ENCODE data around the gene PACSIN1. TPM values are rescaled to one million over a fixed set of nuclear protein-coding genes. Genes with fewer than 3 reads are reported as not detected.

Gene PACSIN1
- total and polyA plus RNA-seq, 2 experiments from 2014 or later, result 12.1 to 20.3 TPM

DNA sequence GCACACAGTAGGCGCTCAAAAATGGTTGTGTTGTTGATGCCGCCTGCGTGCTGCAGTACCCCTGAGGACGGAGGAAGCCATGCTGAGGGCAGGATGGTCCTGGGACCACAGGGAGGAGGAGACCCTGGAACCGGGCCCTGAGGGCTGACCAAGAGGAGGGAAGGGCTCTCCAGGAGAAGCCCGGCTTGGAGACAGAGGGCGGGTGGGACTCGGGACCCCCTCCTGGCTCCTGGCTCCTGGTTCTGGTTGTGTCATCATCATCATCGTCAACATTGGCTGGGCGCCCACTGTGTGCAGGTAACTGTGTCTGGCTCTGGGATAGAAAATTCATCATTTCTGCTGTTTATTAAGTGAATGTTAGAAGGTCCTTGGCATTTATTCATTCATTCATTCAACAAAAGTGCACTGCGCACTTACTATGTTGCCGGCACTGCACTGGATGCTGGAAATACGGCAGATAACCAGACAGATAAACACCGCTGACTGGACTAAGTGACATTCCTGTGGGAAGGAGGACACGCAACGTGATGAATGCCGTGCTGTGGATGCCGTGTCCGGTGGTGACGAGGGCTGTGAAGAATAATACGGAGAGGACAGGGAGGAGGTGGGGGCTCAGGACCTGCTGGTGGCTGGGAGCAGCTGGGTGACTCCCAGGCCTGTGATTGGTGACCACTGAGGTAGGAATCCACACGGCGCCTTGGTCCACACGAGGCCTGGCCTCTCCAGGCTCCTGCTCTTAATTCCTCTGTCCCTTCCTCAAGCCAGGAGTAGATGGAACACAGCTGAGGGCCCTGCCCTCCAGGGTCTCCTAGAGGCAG is 55.0 kb downstream of the PACSIN1 start:
- Histone ChIP-seq H3K9me3 (ENCODE audit: low read depth) (no peaks in the 10 kb centered on the region), H3K27ac (no peak overlapping the region), H3K27me3 (no peaks in the 10 kb centered on the region), H3K36me3 (no peaks in the 10 kb centered on the region), H3K4me1 (ENCODE audit: low read depth) (peaks cover 6% of the 10 kb centered on the region), H3K4me3 (no peak overlapping the region)
- TF ChIP-seq, protein P1, sequence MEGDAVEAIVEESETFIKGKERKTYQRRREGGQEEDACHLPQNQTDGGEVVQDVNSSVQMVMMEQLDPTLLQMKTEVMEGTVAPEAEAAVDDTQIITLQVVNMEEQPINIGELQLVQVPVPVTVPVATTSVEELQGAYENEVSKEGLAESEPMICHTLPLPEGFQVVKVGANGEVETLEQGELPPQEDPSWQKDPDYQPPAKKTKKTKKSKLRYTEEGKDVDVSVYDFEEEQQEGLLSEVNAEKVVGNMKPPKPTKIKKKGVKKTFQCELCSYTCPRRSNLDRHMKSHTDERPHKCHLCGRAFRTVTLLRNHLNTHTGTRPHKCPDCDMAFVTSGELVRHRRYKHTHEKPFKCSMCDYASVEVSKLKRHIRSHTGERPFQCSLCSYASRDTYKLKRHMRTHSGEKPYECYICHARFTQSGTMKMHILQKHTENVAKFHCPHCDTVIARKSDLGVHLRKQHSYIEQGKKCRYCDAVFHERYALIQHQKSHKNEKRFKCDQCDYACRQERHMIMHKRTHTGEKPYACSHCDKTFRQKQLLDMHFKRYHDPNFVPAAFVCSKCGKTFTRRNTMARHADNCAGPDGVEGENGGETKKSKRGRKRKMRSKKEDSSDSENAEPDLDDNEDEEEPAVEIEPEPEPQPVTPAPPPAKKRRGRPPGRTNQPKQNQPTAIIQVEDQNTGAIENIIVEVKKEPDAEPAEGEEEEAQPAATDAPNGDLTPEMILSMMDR (IDR thresholded peaks at IDR 0.05; ENCODE audit: low read depth, low read length), result no peak
- DNase-seq (ENCODE audit: low read depth in 1 of 2, low spot score in 1 of 2), result no peak

DNA sequence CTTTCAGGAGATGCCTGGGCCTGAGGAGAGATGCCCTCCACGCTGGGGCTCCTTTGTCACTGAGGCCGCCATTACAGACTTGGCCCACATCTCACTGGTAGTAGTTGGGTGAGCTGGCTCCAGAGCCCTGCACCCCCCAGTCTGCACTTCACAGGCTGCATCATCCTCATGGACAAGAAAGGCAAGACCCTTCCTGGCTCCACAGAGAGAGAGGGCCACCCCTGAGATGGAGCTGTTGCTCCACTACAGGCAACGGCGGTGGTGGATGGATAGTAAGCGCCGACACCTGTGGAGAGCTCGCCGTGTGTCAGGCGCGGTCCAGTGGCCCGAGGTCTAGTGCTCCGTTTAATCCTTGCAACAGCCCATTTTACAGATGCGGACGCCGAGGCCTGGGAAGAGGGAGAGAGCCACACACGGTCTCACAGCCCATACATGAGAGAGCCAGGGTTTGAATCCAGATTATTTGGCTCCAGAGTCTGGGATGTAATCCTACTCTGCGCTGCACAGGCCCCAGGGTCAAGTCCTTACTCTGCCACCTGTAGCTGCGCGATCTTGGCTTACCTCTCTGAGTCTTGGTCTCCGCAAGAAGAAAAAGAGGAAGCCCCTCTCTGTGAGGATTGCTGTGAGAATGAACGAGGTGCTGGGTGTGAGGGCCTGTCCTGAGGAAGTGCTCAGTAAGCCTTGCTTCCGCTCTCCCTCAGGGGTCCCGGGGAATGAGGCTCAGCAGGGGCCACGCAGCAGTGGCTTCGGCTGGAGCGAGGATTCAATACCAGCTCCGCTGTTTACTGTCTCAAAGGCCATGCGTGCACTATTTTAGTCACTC is 55.8 kb downstream of the PACSIN1 start:
- Histone ChIP-seq H3K4me3 (no peak overlapping the region), H3K9me3 (ENCODE audit: low read depth) (no peaks in the 10 kb centered on the region), H3K4me1 (ENCODE audit: low read depth) (peaks cover 14% of the 10 kb centered on the region), H3K27ac (no peak overlapping the region), H3K36me3 (no peaks in the 10 kb centered on the region), H3K27me3 (no peaks in the 10 kb centered on the region)
- DNase-seq (ENCODE audit: low read depth in 1 of 2, low spot score in 1 of 2), result no peak
- TF ChIP-seq, protein P1 (IDR thresholded peaks at IDR 0.05; ENCODE audit: low read depth, low read length), result no peak

DNA sequence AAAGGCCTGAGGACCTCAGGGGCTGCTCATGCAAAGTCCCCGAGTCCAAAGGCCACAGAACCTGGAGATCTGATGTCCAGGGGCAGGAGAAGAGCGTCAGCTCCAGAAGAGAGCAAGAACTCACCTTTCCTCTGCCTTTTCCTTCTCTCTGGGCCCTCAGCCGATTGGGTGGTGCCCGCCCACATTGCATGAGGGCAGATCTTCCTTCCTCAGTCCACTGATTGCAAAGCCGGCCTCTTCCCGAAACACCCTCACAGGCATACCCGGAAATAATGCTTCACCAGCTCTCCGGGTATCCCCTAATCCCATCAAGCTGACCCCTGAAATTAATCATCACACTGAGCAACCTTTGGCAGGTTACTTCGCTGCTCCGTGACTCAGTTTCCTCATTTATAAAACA is 56.9 kb downstream of the PACSIN1 start:
- no peak overlapping the region for H3K4me3 ChIP-seq
- no peak overlapping the region for H3K27ac ChIP-seq
- no peaks in the 10 kb centered on the region for H3K36me3 ChIP-seq
- peaks cover 17% of the 10 kb centered on the region for H3K4me1 ChIP-seq (ENCODE audit: low read depth)
- no peaks in the 10 kb centered on the region for H3K9me3 ChIP-seq (ENCODE audit: low read depth)
- TF ChIP-seq, protein P1 (IDR thresholded peaks at IDR 0.05; ENCODE audit: low read depth, low read length), result no peak
- H3K27me3 ChIP-seq, result no peaks in the 10 kb centered on the region
- DNase-seq (ENCODE audit: low read depth in 1 of 2, low spot score in 1 of 2), result no peak

DNA sequence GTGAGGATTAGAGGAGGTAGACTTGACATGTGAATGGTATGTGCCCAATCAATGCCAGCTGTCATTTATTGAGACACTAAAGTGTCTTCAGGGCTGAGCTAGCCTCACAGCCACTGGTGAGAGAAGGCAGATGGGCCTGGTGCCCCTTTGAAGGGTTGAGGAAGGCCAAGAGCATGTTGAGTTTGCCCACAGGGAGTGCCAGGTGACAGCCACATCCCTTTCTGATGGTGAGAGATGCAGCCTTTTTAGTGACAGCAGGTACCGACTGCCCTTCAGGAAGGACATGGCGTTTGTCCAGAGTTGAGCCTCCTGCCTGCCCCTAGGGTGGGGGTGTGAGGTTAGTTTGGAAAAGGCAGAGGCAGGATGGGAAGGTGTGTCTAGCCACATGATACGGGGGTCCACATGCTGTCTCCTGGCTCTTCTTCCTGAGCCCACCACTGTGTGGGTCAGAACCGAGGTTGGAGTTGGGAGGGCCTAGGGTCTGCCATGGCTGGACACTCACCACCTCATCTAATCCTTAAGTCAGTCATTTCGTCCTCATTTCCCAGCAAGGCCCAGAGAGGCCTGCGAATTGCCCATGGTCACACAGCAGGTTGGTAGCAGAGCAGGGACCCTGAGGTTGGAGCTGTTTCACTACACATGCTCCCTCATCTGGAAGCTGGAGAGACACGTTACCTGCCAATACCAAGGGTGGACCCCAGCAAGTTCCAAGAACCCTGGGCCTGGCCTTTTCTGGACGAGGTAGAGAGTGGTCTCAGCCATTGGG is 57.7 kb downstream of the PACSIN1 start:
- Histone ChIP-seq H3K27ac (no peak overlapping the region), H3K36me3 (no peaks in the 10 kb centered on the region), H3K27me3 (no peaks in the 10 kb centered on the region), H3K4me3 (no peak overlapping the region), H3K9me3 (ENCODE audit: low read depth) (no peaks in the 10 kb centered on the region), H3K4me1 (ENCODE audit: low read depth) (peaks cover 17% of the 10 kb centered on the region)
- no peak for DNase-seq (ENCODE audit: low read depth in 1 of 2, low spot score in 1 of 2)
- TF ChIP-seq, protein P1 (IDR thresholded peaks at IDR 0.05; ENCODE audit: low read depth, low read length), result no peak

DNA sequence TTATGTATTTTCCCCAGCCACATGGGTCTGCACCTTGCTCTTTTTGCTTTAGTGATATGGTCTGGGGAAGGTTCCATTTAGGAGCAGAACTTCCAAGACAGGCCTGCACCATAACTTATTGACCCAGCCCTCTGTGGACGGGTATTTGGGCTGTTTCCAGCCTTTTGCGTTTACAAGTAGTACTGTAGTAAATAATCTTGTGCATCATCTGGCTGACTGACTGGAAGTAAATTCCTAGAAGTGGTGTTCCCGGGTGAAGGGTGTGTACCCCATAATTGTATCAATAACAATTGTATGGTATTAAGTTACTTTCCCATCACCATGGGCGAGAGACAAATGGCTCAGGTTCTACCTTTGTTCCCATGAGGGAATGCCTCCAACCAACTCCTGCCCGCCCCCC is 58.6 kb downstream of the PACSIN1 start:
- TF ChIP-seq, protein P1 (IDR thresholded peaks at IDR 0.05; ENCODE audit: low read depth, low read length), result no peak
- Histone ChIP-seq H3K27me3 (no peaks in the 10 kb centered on the region), H3K27ac (no peak overlapping the region), H3K9me3 (ENCODE audit: low read depth) (no peaks in the 10 kb centered on the region), H3K4me3 (no peak overlapping the region), H3K4me1 (ENCODE audit: low read depth) (peaks cover 17% of the 10 kb centered on the region), H3K36me3 (no peaks in the 10 kb centered on the region)
- DNase-seq (ENCODE audit: low read depth in 1 of 2, low spot score in 1 of 2), result no peak
